ENCODE results near the gene MBNL1.
A peak's percentile ranks its signal among the peaks of the same experiment; 100 is the strongest.

The MBNL1 gene

GRCh38 chr3:152298393-152299248 lies 29.9 kb downstream of the MBNL1 start:
- peak; percentile 99 for DNase-seq (ENCODE audit: low read depth)

DNA sequence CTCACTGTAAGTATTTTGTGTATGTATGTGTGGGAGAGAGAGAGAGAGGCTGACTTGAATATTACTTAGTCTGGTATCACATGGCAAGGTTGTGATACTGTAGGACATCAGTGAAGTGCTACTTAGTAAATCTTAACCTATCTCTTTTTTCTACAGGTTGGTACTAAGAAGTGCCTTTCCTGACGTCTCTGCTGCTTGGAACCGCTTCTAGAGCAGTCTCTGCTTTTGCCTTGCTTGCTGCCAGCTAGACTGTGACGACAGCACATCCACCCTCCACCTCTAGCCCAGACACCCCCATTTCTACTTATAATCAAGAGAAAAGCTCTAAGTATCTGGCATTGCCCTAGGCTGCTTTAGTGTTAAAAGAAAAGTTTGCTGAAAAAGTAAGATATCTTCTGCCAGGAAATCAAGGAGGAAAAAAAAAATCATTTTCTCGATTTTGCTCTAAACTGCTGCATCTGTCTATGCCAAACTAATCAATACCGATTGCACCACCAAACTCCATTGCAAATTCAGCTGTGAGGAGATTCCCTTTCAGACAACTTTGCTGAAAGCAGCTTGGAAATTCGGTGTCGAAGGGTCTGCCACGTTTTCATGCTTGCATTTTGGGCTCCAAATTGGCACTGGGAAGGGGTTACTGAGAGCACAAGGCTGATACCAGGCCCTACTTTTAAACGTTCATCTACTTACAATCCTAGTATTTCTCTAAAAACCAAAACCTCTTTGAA lies 30.7 kb downstream of the MBNL1 start:
- no peak for DNase-seq (ENCODE audit: low read depth)

GRCh38 chr3:152300029-152300731 lies 31.5 kb downstream of the MBNL1 start:
- DNase-seq (ENCODE audit: low read depth), result no peak

DNA sequence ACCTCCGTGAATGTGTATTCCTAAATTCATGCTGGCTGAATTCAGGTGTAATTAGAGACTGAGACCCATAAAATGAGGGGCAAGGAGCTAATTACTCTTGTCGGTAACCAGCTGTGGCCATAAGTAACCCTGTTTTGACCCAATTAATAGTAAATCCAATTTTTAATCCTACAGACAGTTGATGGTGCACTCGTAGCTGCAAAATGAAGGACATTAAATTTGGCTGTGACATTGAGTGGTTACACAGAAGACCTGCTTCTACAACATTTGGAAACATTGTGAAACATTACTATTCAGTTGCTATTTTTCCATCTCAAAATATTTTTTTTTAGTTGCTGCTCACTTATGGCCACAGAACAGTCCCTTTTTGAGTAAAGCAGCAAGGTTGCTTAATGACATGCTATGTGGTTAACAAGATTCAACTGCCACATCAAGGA lies 33.0 kb downstream of the MBNL1 start:
- no peak for DNase-seq (ENCODE audit: low read depth)

DNA sequence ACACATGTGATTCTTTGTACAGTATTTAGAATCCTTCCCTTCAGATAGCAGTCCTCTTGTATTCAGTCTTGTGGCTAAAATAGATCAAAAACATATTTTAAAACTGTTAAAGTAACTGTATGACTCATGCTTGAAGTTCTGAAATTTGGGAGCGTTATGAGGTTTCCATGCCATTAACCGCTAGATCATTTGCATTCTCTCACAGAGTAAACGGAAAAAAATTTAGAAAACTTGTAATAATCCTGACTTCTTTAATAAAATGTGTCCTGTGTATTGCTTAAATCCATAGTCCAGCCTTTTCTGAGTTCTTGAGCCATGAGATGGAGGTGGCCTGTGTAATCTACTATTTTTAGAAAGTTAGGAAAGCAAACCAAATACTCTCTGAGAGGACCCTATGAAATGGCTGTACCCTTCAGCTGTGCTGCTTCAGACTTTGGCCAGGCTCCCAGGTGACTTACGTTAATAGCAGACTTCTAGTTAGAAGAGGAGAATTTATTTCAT lies 33.8 kb downstream of the MBNL1 start:
- peak; percentile 87 for DNase-seq (ENCODE audit: low read depth)

- DNase-seq (ENCODE audit: low read depth), result no peak
Measured at GRCh38 chr3:152304160-152304559, 35.4 kb downstream of the MBNL1 start.

GRCh38 chr3:152305075-152305474 lies 36.3 kb downstream of the MBNL1 start:
- DNase-seq (ENCODE audit: low read depth), result no peak

GRCh38 chr3:152307829-152308474 lies 39.2 kb downstream of the MBNL1 start:
- DNase-seq (ENCODE audit: low read depth), result no peak

DNA sequence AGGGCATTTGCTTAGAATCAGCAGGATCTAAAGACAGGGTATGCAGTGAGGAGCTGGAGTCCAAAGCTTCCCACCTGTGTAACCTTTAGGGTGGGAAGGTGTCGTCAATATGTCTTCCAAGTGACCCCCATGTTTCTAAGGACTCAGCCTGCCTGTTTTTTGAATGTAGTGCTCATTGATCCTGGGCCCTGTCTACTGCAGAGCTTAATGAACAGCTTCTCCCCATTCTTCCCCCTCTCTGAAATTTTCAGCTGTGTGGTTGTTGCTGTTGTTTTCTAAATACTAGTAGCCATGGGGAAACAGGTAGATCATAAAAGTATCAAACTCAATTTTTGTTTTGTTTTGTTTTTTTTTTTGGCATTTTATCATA lies 39.7 kb downstream of the MBNL1 start:
- no peak for DNase-seq (ENCODE audit: low read depth)

- no peak for DNase-seq (ENCODE audit: low read depth)
Measured at GRCh38 chr3:152309031-152309430, 40.3 kb downstream of the MBNL1 start.

DNA sequence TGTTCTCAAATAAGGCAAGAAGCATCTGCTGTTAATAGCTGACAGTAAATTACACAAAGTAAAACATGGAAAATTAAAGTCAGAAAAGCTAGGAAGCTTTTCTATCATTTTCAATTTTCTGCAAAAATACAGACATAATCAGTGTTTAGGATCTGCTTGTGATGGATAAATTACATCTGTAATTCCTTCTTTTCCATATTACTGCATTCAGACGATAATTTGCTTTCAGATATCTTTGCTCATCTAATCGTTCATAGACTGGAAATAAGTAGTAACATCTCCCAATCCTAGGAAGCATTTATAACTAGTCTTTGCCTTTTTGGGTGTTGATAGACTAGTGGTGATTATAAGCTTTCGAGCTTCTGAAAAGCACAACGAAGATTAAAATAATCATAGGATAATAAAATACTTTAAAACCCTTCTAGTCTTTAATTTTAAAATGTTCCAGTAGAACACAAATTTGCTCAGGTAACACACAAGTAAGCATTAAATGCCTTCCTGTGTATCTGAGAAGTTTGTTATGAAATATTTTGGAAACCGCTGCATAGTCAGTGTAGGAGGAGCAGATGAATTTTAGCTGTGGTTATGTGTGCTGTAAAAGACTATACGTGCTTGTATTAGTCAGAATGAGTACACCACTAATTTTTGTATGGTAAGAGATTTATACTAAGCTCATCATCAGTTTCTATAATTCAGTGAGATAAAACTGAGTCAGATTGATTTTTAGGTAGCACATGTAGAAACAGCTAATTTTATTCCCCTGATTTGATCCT lies 41.0 kb downstream of the MBNL1 start:
- DNase-seq (ENCODE audit: low read depth), result peak; percentile 65

DNA sequence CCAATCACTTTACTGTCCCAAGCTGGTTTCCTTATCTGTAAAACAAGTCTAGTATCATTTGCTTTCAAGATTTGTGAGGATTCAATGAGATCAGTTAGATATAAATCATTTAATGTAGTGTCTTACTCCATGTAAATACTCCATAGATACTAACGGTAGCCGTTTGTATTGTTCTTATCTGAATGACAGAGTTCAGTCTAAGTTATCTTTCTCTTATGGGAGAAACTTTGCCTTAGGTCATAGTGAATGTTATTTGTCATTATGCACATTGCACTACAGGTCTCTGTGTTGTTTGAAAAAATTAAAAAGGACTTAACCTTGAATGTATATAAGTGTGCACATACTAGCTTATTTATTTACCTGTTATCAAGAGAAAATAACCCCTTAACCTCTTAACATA lies 44.7 kb downstream of the MBNL1 start:
- DNase-seq (ENCODE audit: low read depth), result no peak

DNA sequence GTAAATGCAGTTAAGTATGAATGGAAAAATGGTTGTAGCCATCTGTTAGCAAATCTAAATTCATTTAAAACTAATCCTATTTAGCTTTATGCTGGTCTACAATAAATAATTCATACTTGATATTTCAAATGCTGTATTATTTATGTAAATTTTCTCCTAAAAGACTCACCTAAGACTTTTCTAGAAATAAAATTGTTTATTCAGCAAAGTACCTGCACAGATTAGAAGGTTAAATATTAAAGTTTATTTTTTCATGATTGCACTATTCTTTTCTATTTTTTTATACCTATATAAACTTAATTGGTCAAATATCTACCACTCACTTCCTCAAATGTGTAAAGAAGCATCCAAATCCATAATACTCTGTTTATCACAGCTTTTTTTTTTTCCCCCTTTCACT lies 45.2 kb downstream of the MBNL1 start:
- DNase-seq (ENCODE audit: low read depth), result no peak

DNA sequence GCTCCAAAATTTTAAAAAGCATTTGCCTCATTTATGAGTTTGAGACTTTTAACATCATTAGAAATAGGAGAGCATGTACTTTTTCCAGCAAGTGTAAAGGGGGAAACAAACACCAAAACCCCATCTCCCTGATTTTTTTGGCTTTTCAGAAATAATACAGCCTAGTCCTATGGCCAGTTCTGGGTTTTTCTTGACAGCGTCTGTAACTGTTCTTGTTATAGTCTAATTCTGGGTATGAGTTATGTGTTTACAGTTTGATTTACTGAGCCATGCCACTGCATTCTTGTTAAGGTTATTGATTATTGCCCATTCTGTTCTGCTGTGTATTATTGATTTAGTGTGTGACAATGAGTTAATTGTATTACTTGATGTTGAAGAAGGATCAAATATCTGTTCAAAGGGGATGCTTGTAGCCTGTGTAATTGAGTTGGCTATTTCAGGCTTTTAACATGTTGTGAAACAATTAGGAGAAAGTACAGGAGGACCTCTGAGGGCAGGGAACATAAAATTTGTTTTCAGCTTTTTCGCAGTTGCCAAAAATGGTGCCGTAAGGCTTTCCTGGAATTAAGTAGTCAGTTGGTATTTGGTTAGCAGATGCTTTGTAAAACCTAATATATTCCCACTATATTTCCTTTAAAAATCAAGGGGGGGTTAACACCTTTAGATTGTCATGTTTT lies 46.1 kb downstream of the MBNL1 start:
- DNase-seq (ENCODE audit: low read depth), result no peak

GRCh38 chr3:152315623-152316022 lies 46.9 kb downstream of the MBNL1 start:
- DNase-seq (ENCODE audit: low read depth), result no peak

GRCh38 chr3:152316318-152316717 lies 47.6 kb downstream of the MBNL1 start:
- DNase-seq (ENCODE audit: low read depth), result no peak

DNA sequence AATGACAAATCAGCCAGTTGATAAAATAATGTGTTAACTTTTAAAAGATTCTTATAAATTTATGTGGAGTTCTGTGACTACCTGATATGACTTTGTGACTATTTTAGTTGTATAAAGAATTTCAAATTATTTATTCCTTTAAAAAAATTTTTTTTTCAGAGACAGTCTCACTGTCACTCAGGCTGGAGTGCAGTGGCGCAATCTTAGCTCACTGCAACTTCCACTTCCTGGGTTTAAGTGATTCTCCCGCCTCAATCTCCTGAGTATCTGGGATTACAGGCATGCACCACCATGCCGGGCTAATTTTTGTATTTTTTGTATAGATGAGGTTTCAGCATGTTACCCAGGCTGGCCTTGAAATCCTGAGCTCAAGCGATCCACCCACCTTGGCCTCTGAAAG lies 48.5 kb downstream of the MBNL1 start:
- DNase-seq (ENCODE audit: low read depth), result no peak

GRCh38 chr3:152317956-152318355 lies 49.2 kb downstream of the MBNL1 start:
- peak; percentile 77 for DNase-seq (ENCODE audit: low read depth)

- DNase-seq (ENCODE audit: low read depth), result no peak
Measured at GRCh38 chr3:152318512-152318911, 49.8 kb downstream of the MBNL1 start.

DNA sequence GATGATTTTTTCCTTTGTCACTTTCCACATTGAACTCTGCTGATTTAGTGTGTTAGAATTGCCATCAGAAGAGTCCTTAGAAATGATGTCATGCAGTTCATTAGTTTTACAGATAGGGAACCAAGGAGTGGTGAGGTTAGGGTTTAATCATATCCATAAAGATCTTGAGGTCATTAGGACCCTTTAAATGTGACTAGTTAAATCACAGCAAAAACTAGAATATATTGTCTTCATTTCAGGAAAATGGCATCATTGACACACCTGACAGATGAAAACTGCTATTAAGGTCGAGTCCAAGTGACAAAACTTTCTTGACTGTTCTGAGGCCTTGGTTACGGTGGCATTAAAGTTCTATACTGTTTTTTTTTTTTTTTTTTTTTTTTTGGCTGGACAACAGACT lies 50.5 kb downstream of the MBNL1 start:
- DNase-seq (ENCODE audit: low read depth), result no peak
